ENCODE data around the gene ETS2.

Gene ETS2

DNA sequence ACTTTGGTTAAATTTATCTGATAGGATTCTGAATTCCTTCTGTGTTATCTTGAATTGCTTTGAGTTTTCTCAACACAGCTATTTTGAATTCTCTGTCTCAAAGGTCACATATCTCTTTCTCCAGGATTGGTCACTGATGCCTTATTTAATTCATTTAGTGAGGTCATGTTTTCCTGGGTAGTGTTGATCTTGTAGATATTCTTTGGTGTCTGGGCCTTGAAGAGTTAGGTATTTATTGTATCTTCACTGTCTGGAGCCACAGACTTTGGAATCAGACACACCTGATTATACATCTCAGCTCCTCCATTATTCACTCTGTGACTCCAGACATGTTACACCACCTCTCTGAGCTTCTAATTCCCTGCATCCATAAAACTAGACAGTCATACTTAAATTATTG is 34.2 kb upstream of the ETS2 start:
- Histone ChIP-seq H4K8ac (ENCODE audit: low read depth, low read length) (no peak overlapping the region), H2BK5ac (ENCODE audit: low read length) (no peak overlapping the region), H3K4ac (ENCODE audit: low read length) (no peak overlapping the region), H2BK12ac (ENCODE audit: low read length) (no peak overlapping the region), H3K36me3 (replicated peaks in 1 of 2; ENCODE audit: control insufficient read depth in 2 of 2, insufficient read depth in 2 of 2, low read length in 2 of 2) (no peaks in the 10 kb centered on the region), H4K91ac (ENCODE audit: low read depth, low read length, poor library complexity) (no peak overlapping the region), H3K9me3 (replicated peaks in 1 of 2; ENCODE audit: control insufficient read depth in 2 of 2, insufficient read depth in 1 of 2, low read depth in 1 of 2, low read length in 2 of 2) (no peaks in the 10 kb centered on the region), H3K9ac (ENCODE audit: low read depth, low read length, poor library complexity) (no peak overlapping the region), H3K18ac (ENCODE audit: low read length) (no peak overlapping the region), H3K79me1 (ENCODE audit: low read depth, low read length) (no peaks in the 10 kb centered on the region), H2BK120ac (ENCODE audit: low read depth, low read length) (no peak overlapping the region), H3K14ac (ENCODE audit: low read length) (no peak overlapping the region), H3K4me3 (ENCODE audit: low read length in 2 of 2) (no peak overlapping the region), H2BK15ac (ENCODE audit: low read length) (no peak overlapping the region), H2AK5ac (ENCODE audit: low read depth, low read length) (no peak overlapping the region), H3K4me1 (ENCODE audit: control insufficient read depth in 2 of 2, insufficient read depth in 1 of 2, low read depth in 1 of 2, low read length in 2 of 2) (peaks cover 0 to 9% of the 10 kb centered on the region in 2 donors), H3K4me2 (ENCODE audit: insufficient read depth, low read length, poor library complexity, severe bottlenecking) (no peak overlapping the region), H2AFZ (ENCODE audit: low read length) (no peak overlapping the region), H3K27ac (replicated peaks; ENCODE audit: low read length) (no peak overlapping the region), H3K27me3 (ENCODE audit: control insufficient read depth in 3 of 3, insufficient read depth in 3 of 3, low read depth in 1 of 3, low read length in 3 of 3) (no peaks in the 10 kb centered on the region), H3K23ac (ENCODE audit: low read depth, low read length, poor library complexity) (no peak overlapping the region)
- DNase-seq (ENCODE audit: low spot score): no peak

DNA sequence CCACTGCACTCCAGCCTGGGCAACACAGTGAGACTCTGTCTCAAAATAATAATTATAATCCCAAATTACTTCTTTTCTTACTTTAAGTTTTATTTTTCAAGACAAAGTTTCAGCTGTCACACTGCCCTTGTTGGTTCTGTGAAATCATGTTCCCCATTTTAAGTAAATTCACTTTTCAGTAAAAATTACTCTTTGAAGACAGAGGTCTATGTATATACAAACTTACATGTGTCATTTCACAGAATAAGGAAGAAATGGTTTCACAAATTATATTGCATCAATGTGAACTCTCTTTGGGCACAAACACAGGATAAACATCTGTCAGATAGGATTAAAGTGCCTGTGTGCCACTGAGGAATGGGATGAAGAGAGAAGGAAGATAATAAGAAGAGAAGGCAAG is 33.1 kb upstream of the ETS2 start:
- Histone ChIP-seq H2BK12ac (ENCODE audit: low read length) (no peak overlapping the region), H3K4me2 (ENCODE audit: insufficient read depth, low read length, poor library complexity, severe bottlenecking) (no peak overlapping the region), H2AFZ (ENCODE audit: low read length) (no peak overlapping the region), H4K8ac (ENCODE audit: low read depth, low read length) (no peak overlapping the region), H3K23ac (ENCODE audit: low read depth, low read length, poor library complexity) (no peak overlapping the region), H3K4me1 (ENCODE audit: control insufficient read depth in 2 of 2, insufficient read depth in 1 of 2, low read depth in 1 of 2, low read length in 2 of 2) (peaks cover 0 to 9% of the 10 kb centered on the region in 2 donors), H2AK5ac (ENCODE audit: low read depth, low read length) (no peak overlapping the region), H2BK15ac (ENCODE audit: low read length) (no peak overlapping the region), H3K18ac (ENCODE audit: low read length) (no peak overlapping the region), H3K27me3 (ENCODE audit: control insufficient read depth in 3 of 3, insufficient read depth in 3 of 3, low read depth in 1 of 3, low read length in 3 of 3) (peaks cover 0 to 2% (median 0%) of the 10 kb centered on the region in 3 experiments), H3K4me3 (ENCODE audit: low read length in 2 of 2) (no peak overlapping the region), H4K91ac (ENCODE audit: low read depth, low read length, poor library complexity) (no peak overlapping the region), H3K14ac (ENCODE audit: low read length) (no peak overlapping the region), H3K9me3 (replicated peaks in 1 of 2; ENCODE audit: control insufficient read depth in 2 of 2, insufficient read depth in 1 of 2, low read depth in 1 of 2, low read length in 2 of 2) (no peaks in the 10 kb centered on the region), H2BK120ac (ENCODE audit: low read depth, low read length) (no peak overlapping the region), H2BK5ac (ENCODE audit: low read length) (no peak overlapping the region), H3K36me3 (replicated peaks in 1 of 2; ENCODE audit: control insufficient read depth in 2 of 2, insufficient read depth in 2 of 2, low read length in 2 of 2) (no peaks in the 10 kb centered on the region), H3K4ac (ENCODE audit: low read length) (no peak overlapping the region), H3K27ac (replicated peaks; ENCODE audit: low read length) (no peak overlapping the region), H3K9ac (ENCODE audit: low read depth, low read length, poor library complexity) (no peak overlapping the region), H3K79me1 (ENCODE audit: low read depth, low read length) (no peaks in the 10 kb centered on the region)
- no peak for DNase-seq (ENCODE audit: low spot score)

DNA sequence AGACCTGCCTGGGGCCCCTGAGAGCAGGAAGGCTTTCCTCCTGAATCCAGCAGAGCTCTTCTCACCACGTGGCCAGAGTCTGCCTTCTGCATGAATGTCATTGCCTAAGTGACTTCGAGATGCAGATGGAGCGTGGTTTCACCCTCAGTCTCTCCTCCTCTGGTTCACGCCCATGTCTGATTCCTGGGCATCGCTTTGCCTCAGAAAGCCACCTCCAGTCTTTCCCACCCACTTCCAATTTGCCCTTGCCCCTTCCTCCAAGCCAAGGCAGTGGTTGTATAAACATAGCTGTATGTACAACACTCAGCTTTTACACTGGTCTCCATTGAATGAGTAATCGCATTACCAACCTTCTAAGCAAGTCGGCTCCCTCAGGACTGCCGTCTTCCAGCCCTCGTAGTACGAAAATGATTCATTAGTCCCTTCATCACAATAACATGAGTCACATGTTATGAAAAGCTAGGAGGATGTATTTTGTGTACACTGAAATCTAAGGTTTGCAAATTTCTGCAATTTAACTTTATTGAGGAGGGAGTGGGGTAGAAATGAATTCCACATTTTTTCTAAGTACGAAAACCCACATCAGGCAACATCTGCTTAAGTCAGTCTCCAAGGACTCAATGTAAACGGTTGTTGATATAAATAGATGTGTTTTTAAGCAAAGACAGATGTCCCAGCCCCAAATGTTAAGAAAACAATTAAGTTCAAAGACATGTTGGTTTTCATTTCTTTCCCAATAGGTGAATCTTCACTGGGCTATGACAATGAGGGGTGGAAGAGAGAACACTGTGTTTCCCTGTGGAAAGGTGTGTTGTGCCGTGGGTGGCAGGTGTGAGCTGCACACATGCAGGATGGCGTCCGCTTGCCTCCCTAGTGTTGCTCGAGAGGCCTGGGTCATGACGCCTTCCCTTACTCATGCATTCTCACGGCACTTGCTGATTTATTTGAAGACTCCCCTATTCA is 32.3 kb upstream of the ETS2 start:
- Histone ChIP-seq H3K4me3 (ENCODE audit: low read length in 2 of 2) (no peak overlapping the region), H3K27me3 (ENCODE audit: control insufficient read depth in 3 of 3, insufficient read depth in 3 of 3, low read depth in 1 of 3, low read length in 3 of 3) (peaks cover 0 to 2% (median 0%) of the 10 kb centered on the region in 3 experiments), H3K18ac (ENCODE audit: low read length) (no peak overlapping the region), H2AFZ (ENCODE audit: low read length) (no peak overlapping the region), H2BK15ac (ENCODE audit: low read length) (no peak overlapping the region), H2BK120ac (ENCODE audit: low read depth, low read length) (peak overlapping the region; percentile 33), H4K91ac (ENCODE audit: low read depth, low read length, poor library complexity) (no peak overlapping the region), H3K27ac (replicated peaks; ENCODE audit: low read length) (no peak overlapping the region), H3K23ac (ENCODE audit: low read depth, low read length, poor library complexity) (no peak overlapping the region), H2AK5ac (ENCODE audit: low read depth, low read length) (no peak overlapping the region), H3K4me1 (ENCODE audit: control insufficient read depth in 2 of 2, insufficient read depth in 1 of 2, low read depth in 1 of 2, low read length in 2 of 2) (peaks cover 0 to 9% of the 10 kb centered on the region in 2 donors), H3K4ac (ENCODE audit: low read length) (no peak overlapping the region), H2BK12ac (ENCODE audit: low read length) (peak overlapping the region; percentile 30), H3K14ac (ENCODE audit: low read length) (no peak overlapping the region), H3K36me3 (replicated peaks in 1 of 2; ENCODE audit: control insufficient read depth in 2 of 2, insufficient read depth in 2 of 2, low read length in 2 of 2) (no peaks in the 10 kb centered on the region), H3K9ac (ENCODE audit: low read depth, low read length, poor library complexity) (no peak overlapping the region), H3K4me2 (ENCODE audit: insufficient read depth, low read length, poor library complexity, severe bottlenecking) (no peak overlapping the region), H2BK5ac (ENCODE audit: low read length) (no peak overlapping the region), H3K79me1 (ENCODE audit: low read depth, low read length) (no peaks in the 10 kb centered on the region), H3K9me3 (replicated peaks in 1 of 2; ENCODE audit: control insufficient read depth in 2 of 2, insufficient read depth in 1 of 2, low read depth in 1 of 2, low read length in 2 of 2) (no peaks in the 10 kb centered on the region), H4K8ac (ENCODE audit: low read depth, low read length) (no peak overlapping the region)
- no peak for DNase-seq (ENCODE audit: low spot score)
- no CpG with 5 or more reads among the region's 18 CpGs for WGBS, 2 donors (ENCODE audit: extremely low coverage in 2 of 2, insufficient read length in 2 of 2, insufficient replicate concordance in 1 of 2)

DNA sequence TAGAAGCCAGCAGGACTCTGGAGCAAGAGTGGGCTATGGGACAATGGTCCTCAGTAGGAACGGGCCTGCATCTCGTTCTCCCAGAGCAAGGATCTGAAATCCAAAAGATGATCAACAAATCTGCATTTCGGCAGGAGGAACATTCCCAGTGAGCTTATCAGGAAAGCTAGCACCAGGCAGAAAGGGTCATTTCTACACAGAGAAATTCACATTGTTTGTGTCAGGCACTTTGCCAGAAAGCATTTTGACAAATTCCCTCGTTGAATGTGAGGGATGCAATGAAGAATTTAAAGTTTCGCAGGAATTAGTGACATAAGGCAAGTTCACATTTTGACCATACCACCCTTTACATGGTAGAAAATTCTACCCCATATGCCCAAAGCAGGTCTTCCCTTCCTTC is 31.6 kb upstream of the ETS2 start:
- no CpG with 5 or more reads among the region's 5 CpGs for WGBS, 2 donors (ENCODE audit: extremely low coverage in 2 of 2, insufficient read length in 2 of 2, insufficient replicate concordance in 1 of 2)
- Histone ChIP-seq H2AFZ (ENCODE audit: low read length) (no peak overlapping the region), H3K18ac (ENCODE audit: low read length) (no peak overlapping the region), H3K4ac (ENCODE audit: low read length) (no peak overlapping the region), H3K27me3 (ENCODE audit: control insufficient read depth in 3 of 3, insufficient read depth in 3 of 3, low read depth in 1 of 3, low read length in 3 of 3) (peaks cover 0 to 2% (median 0%) of the 10 kb centered on the region in 3 experiments), H3K4me1 (ENCODE audit: control insufficient read depth in 2 of 2, insufficient read depth in 1 of 2, low read depth in 1 of 2, low read length in 2 of 2) (peaks cover 0 to 8% of the 10 kb centered on the region in 2 donors), H4K91ac (ENCODE audit: low read depth, low read length, poor library complexity) (no peak overlapping the region), H2BK120ac (ENCODE audit: low read depth, low read length) (no peak overlapping the region), H3K79me1 (ENCODE audit: low read depth, low read length) (no peaks in the 10 kb centered on the region), H3K9ac (ENCODE audit: low read depth, low read length, poor library complexity) (no peak overlapping the region), H3K4me2 (ENCODE audit: insufficient read depth, low read length, poor library complexity, severe bottlenecking) (no peak overlapping the region), H2AK5ac (ENCODE audit: low read depth, low read length) (no peak overlapping the region), H2BK5ac (ENCODE audit: low read length) (no peak overlapping the region), H3K14ac (ENCODE audit: low read length) (no peak overlapping the region), H2BK12ac (ENCODE audit: low read length) (no peak overlapping the region), H4K8ac (ENCODE audit: low read depth, low read length) (no peak overlapping the region), H3K4me3 (ENCODE audit: low read length in 2 of 2) (no peak overlapping the region), H2BK15ac (ENCODE audit: low read length) (no peak overlapping the region), H3K9me3 (replicated peaks in 1 of 2; ENCODE audit: control insufficient read depth in 2 of 2, insufficient read depth in 1 of 2, low read depth in 1 of 2, low read length in 2 of 2) (no peaks in the 10 kb centered on the region), H3K27ac (replicated peaks; ENCODE audit: low read length) (no peak overlapping the region), H3K23ac (ENCODE audit: low read depth, low read length, poor library complexity) (no peak overlapping the region), H3K36me3 (replicated peaks in 1 of 2; ENCODE audit: control insufficient read depth in 2 of 2, insufficient read depth in 2 of 2, low read length in 2 of 2) (no peaks in the 10 kb centered on the region)
- no peak for DNase-seq (ENCODE audit: low spot score)
